HG02970 (cell line): ENCODE measurements around the gene RANBP17.

Source experiments
- ATAC-seq: cut with Tn5 transposase; IDR thresholded peaks from one replicate; pipeline ENCODE4 v1.9.1; 2021; ENCODE audit warnings: mild to moderate bottlenecking, moderate library complexity, moderate number of reproducible peaks; ENCODE audit not compliant: unreplicated experiment, low FRiP score

Gene RANBP17

DNA sequence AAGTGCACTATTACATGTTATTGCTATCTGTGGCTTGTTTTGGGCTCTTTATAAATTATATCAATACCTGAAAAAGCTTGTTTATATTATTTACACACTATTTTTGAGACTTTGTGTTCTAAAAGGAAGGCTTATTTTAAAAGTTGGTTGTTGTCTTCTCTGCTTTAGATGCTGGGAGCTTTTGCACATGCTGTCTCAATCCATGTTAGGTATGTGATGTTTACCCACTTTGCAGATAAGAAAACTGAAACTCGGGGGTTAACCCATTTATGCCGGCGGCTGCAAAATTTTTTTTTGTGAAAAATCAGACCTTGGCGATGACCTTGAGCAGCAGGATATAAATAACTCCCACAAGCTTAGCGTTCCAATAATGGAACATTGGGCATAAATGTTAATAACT lies 212.9 kb downstream of the RANBP17 start:
- no peak for ATAC-seq

DNA sequence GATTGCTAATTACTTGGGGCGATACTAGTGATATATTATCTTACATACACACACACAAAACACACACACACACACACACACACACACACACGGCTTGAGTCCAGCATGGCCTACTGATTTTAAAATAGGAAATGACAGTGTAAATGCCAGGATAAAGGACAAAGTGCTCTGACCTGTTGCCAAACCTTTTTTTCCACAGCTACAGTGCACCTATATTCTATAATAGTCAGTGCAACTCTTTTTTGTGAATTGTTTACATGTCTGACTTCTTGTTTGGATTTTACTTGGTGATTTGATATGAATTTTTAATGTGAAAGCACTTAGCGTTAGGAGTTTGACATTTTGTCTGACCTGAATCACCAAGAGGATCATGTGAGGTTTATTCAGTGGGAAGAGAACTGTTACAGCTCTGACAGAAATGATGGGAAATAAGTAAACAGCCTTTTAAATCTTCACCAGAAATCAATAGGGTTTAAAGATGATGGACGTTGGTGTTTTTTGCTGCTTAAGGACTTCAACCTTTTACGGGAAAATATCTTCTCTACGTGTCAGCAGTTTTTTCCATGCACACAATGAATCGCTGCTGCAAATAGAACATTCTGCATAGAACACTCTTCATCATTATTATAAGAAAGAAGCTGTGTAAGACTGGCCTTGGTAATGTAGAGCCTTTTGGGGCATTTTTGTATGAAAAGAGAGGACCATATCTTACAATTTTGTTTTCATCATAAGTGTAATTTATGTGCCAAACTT lies 218.5 kb downstream of the RANBP17 start:
- ATAC-seq, result no peak

DNA sequence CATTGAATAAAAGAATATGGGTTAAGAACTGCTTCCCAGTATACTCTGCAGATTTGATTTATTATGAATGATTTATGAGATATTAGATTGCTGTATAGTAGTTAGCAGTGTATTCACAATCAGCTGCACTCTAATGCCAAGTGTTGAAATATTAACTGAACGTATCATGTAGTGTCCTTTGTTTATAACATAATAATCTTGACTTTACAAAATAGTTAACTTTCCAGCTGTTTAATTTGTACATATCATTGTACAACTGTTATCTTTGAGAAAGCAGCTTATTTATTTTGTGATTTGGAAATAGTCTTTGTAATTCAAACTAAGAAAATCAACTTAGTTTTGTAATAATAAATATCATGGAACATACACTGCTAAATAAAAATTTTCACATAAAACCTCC lies 219.5 kb downstream of the RANBP17 start:
- no peak for ATAC-seq

DNA sequence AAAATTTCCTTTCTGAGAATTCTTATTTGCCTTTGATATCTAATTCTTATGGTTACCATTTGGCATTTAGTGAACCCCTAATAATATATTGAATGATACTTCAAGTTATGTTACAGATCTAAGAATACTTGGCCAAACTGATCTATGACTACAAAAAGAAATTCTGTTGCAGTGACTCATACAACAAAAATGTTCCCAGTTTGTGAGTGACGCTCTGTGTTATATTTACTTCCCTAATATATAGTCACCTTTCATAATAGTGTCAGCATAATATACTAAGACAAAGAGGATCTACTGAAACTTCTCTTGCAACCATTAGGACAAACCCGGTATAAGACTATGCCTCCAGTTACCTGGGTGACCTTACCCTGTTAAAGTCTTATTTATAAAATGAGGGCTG lies 230.4 kb downstream of the RANBP17 start:
- no peak for ATAC-seq

- no peak for ATAC-seq
Measured at GRCh38 chr5:171093598-171093997, 231.8 kb downstream of the RANBP17 start.

DNA sequence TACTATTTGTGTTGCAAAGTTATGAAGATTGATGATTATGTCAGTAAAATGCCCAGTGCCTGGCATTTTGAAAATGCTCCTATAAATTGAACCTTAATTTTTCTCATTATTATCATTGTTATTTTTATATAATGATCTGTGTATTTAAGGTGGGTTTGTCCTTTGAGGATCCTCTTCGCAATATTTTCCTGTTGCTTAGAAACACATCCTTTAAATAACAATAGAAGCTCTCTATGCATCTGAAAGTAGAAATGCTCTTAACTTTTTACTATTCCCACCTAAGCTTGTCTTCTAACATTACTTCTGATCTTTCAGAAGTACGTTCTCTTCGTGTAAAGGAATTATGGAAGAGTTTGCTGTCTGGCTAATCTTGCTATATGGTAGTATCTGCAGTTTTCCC lies 232.5 kb downstream of the RANBP17 start:
- ATAC-seq, result no peak

DNA sequence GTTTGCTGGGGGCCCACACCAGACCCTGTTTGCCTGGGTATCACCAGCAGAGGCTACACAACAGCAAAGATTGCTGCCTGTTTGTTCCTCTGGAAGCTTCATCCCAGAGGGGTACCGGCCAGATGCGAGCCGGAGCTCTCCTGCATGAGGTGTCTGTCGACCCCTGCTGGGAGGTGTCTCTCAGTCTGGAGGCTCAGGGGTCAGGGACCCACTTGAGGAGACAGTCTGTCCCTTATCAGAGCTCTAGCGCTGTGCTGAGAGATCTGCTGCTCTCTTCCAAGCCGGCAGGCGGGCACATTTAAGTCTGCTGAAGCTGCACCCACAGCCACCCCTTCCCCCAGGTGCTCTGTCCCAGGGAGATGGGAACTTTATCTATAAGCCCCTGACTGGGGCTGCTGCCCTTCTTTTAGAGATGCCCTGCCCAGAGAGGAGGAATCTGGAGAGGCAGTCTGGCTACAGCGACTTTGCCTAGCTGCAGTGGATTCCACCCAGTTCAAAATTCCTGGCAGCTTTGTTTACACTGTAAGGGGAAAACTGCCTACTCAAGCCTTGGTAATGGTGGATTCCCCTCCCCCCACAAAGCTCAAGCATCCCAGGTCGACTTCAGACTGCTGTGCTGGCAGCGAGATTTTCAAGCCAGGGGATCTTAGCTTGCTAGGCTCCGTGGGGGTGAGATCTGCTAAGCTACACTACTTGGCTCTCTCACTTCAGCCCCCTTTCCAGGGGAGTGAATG lies 241.2 kb downstream of the RANBP17 start:
- no peak for ATAC-seq

DNA sequence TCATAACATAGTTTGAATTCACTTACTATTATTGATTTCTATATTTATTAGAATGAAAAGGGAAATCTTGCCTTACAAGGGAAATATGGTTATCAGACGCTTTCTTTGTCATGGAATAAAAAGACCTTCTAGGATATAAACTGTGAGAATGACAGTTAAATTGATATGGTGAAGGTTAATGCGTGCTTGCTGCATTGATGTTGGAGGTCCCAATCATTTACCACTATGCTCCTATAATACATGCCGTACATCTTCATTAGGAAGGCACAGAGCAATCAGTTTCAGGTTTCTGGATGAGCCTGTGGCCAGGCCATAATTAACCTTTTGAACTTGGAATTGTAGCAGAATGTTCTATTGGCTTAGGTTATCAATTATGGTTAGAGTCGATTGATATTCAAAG lies 245.9 kb downstream of the RANBP17 start:
- ATAC-seq, result no peak

- ATAC-seq, result no peak
Measured at GRCh38 chr5:171115519-171115918, 253.7 kb downstream of the RANBP17 start.

DNA sequence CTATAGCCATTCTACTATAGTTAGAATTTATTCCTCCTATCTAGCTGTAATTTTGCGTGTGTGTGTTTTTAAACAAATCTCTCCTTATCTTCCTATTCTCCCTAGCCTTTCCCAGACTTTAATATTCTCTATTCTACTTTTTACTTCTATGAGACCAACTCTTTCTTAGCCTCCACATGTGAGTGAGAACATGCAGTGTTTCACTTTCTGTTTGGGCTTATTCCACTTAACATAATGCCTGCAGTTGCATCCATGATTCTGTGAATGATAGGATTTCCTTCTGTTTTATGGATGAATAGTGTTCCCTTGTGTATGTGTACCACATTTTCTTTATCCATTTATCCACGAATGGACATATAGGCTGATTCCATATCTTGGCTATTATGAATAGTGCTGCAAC lies 254.9 kb downstream of the RANBP17 start:
- no peak for ATAC-seq

- no peak for ATAC-seq
Measured at GRCh38 chr5:171120986-171121622, 259.3 kb downstream of the RANBP17 start.

- no peak for ATAC-seq
Measured at GRCh38 chr5:171121638-171122037, 259.8 kb downstream of the RANBP17 start.

DNA sequence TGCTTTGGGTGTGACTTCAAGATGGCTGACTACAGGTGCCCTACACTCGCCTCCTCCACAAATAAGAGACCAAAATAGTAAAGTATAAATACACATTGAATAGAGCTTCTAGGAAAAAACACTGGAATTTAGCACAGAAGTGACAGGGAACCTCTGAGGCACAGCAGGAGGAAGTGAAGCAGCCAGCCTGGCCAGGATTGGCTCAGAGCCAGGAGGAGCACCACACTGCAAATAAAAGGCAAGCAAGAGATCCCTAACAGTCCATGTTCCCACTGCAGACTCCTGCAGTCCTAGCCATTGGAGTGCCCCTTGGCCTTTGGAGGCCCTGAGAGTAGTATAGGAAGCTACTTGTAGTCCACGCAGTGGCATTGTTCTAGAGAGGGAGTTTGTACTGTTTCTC lies 260.6 kb downstream of the RANBP17 start:
- no peak for ATAC-seq

DNA sequence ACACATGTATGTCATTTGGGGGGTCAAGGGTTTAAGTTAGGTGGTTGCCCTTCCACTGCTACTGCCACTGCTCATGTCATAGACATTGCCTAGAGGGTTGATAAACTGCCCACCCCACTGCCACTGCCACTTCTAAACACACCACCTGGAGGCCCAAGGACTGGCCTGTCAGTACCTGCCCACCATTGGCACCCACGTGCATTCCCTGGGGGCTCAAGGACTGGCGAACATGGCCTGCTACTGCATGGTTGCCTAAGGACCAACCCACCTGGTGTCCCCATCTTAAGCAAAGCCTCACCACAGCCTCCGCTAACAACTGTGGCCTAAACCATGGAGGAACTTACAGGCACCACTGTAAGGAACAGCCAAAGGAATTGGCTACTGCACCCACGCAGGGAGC lies 261.6 kb downstream of the RANBP17 start:
- ATAC-seq, result no peak

DNA sequence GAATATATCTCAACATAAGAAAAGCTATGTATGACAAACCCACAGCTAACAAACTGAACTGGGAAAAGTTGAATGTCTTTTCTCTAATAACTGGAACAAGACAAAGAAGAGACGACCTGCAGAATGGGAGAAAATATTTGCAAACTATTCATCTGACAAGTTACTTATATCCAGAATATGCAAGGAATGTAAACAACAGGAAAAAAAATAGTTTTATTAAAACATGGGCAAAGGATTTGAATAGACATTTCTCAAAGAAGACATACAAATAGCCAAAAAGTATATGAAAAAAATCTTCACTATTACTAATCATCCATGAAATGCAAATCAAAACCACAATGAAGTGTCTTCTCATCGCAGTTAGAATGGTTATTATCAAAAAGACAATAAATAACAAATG lies 265.5 kb downstream of the RANBP17 start:
- ATAC-seq, result no peak

DNA sequence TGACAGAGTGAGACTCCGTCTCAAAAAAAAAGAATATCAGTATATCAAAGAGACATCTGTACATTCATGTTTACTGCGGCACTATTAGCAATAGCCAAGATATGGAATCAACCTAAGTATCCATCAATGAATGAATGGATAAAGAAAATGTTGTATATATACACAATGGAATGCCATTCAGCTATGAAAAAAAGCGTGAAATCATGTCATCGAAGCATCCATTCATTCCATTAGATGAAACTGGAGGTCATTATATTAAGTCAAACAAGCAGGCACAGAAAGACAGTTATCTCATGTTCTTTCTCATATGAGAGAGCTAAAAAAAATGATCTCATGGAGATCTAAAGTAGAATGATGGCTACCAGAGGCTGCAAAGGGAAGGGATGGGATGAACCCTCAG lies 266.3 kb downstream of the RANBP17 start:
- no peak for ATAC-seq

GRCh38 chr5:171129308-171129707 lies 267.5 kb downstream of the RANBP17 start:
- no peak for ATAC-seq

DNA sequence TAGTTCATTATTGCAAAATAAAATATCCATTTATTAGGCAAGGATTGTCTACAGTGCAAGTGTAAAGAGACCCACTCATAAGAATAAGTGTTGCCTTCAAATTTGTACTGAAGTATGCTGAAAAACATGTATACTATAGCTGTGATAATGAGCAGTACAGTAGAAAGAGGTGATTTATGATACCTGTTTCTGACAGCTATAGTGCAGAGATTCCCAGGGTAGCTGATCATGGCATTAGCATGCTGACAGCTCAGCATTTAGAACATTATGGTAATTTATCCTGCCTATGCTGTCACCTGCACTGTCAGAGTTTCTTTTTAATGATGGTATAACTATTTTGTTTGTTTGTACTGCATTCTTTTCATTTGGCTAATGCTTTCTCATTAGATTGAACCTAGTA lies 269.7 kb downstream of the RANBP17 start:
- no peak for ATAC-seq

- ATAC-seq, result no peak
Measured at GRCh38 chr5:171137768-171138525, 276.1 kb downstream of the RANBP17 start.

- ATAC-seq, result no peak
Measured at GRCh38 chr5:171139227-171139626, 277.4 kb downstream of the RANBP17 start.

- no peak for ATAC-seq
Measured at GRCh38 chr5:171142617-171143016, 280.8 kb downstream of the RANBP17 start.
